Suppressor macrophage treated with lipopolysaccharide for 4 hours (primary cell): Measurements from ENCODE around the gene TMEM235.

Experiments used
- DNase-seq: peaks from one replicate; pipeline ENCODE4 v3.0.0-alpha.2; 2020

TMEM235 gene

GRCh38 chr17:78230996-78231935 is at the start of gene TMEM235:
TMEM235 (plus strand) TSS chr17:78231631; CDS start chr17:78232024, 393 bp downstream.
- no peak for DNase-seq

DNA sequence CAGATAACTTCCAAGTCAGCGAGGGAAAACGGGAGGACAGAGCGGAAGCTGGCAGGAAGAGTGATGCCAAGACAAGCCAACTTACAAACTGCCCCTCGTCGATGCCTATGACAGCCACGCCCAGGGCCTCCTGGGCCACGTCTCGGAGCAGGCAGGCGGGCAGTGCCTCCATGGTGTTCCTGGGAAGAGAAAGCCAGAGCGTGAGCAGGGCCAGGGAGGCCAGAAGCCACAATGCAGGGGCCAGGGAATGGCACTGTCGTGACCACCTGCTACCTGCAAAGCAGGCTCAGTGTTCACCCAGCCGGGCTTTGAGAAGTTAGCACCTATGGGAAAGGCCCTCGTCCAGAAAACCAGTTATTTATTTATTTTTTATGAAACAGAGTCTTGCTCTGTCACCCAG is 48.9 kb upstream of the TMEM235 start:
- no peak for DNase-seq

GRCh38 chr17:78183916-78184315 is 47.5 kb upstream of the TMEM235 start:
- DNase-seq: no peak

DNA sequence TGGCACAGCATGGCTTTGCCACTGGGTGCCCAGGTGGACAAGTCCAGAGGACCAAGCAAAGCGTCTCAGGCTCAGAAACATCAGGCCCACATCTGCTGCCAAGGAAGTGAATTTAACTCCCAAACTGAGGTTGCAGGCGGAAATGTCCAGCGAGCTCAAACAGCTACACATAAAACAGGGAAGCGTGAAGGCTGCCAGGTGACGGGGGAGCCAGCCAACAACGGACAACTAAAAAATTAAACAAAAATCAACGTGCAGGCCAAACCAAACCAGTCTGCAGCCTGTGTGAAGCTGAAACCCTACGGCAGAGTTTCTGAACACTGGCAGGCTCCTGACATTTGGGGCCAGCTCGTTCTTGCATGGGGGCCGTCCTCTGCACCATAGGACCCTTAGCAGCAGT is 47.1 kb upstream of the TMEM235 start:
- no peak for DNase-seq

DNA sequence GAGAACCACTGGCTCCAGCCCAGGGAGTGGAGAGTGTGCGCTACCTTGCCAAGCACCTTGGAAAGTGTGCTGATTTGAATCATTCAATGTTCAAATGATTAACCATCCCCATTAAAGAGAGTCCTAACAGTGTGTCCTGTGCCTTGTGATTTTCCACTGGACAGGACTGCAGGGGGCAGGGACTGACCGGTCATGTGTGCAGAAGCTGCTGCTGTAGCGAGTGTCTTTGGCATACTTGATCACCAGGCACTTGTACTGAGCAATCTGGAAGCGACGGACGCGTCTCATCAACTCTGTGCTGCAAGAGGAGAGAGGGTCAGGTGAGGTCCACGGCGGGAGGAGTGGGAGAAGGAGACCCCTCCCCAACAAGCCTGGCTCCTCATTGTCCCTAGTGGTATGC is 46.6 kb upstream of the TMEM235 start:
- DNase-seq: no peak

DNA sequence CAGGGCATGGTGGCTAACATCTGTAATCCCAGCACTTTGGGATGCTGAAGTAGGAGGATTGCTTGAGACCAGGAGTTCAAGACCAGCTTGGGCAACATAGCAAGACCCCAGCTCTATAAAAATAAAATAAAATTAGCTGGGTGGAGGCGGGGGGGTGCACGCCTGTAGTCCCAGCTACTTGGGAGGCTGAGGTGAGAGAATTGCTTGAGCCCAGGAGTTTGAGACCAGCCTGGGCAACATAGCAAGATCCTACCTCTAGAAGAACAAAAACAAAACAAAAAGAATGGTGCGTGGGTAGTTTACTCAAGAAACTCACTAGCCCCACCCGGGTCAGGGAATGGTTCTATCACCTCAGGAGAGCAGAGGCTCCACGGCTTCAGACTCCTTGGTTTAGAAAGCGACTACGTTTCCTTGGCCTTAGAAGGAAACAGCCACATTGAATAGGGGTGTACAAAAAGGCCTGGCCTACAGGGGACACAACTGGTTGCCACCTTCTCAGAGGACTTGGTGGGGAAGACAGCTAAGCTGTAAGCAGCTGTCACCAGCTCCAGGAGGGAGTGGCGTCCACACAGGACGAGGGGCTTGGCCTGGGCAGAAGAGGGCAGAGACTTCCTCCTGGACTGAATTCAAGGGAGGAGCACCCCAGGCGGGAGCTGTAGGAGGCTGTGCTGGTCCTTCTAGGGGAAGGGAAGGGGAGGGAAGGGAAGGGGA is 45.3 kb upstream of the TMEM235 start:
- DNase-seq: peak; percentile 62

- DNase-seq: peak; percentile 98
Observed at GRCh38 chr17:78186692-78187595, 44.5 kb upstream of the TMEM235 start, which contains the start of the genes AFMID and TK1. AFMID (plus strand) TSS chr17:78187362; CDS start chr17:78187371, 9 bp downstream. TK1 (minus strand) TSS chr17:78187052; CDS start chr17:78186994, 58 bp downstream.

DNA sequence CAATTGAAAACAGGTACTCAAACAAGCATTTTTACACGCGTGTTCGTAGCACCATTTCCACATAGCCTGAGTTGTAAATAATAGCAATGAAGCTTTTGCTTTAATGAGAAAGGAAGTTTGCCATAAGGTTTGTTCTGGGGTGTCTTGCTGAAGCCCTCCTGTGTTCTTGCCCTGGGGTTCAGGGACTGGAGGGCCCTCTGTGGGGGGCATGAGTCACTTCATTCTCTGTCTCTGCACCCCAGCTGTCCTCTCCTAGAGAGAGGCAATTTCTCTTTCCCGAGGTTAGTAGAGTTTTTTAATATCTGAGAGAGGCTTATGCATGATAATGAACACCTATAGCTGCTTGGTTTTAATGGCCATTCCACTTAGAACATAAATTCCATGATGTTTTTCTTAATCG is 34.7 kb upstream of the TMEM235 start:
- DNase-seq: no peak

GRCh38 chr17:78197147-78197832 is 34.1 kb upstream of the TMEM235 start:
- no peak for DNase-seq

- no peak for DNase-seq
Observed at GRCh38 chr17:78200451-78200850, 31.0 kb upstream of the TMEM235 start.

DNA sequence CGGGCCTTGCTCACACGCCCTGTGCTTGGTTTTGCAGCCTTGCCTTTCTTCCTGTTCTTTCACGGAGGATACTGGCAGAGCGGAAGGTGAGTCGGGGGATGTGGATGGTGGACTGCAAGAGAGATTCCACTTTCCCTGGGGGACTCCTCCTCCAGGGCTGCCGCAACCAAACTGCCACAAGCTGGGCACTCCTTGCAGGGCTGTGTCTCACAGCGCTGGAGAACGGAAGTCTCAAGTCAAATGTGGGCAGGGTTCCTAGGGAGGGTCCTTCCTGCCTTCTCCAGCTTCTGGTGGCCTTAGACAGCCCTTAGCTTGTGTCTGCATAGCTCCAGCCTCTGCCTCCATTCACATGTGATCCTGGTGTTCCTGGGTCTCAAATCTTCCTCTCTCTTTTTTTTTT is 28.8 kb upstream of the TMEM235 start:
- DNase-seq: no peak

DNA sequence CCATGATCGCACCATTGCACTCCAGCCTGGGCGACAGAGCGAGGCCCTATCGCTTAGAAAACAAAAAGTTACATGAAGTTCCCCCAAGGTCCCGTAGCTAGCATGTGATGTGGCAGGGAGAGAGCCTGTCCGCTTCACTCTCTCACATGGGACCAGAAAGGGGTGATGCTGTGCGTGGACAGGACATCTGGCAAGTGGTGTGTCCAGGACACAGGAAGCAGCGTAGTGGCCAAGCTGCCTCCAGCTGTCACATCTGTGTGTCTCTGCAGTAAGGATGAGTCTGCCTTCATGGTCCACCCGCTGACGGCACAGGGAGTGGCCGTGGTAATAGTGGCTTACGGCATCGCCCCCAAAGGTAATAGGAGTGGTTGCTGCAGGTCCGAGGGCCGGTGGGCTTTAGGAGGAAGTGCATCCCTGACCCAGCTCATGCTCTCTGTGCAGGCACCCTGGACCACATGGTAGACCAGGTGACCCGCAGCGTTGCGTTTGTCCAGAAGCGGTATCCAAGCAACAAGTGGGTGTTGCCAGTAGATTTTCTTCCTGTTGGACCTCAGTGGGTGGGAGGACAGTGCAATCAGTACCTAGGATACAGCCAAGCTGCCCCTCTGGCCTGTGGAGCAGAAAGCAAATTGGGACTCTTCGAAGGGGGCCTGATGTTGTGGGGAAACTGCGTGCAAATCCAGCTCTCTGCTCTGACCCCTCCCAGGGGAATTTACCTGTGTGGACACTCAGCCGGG is 26.9 kb upstream of the TMEM235 start:
- no peak for DNase-seq

GRCh38 chr17:78205124-78205775 is 26.2 kb upstream of the TMEM235 start:
- no peak for DNase-seq

DNA sequence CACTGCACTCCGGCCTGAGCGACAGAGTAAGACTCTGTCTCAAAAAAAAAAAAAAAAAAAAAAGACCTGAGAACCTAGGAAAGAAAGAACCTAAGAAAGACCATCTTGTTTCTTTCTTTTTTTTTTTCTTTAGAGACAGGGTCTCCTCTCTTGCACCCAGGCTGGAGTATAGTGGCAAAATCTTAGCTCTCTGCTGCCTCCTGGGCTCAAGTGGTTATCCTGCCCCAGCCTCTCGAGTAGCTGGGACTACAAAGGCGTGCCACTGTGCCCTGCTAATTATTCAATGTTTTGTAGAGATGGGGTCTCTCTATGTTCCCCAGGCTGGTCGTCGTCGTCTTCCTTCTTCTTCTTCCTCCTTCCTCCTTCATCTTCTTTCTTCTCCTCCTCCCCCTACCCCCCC is 25.1 kb upstream of the TMEM235 start:
- DNase-seq: no peak

- no peak for DNase-seq
Observed at GRCh38 chr17:78208486-78208885, 22.9 kb upstream of the TMEM235 start.

GRCh38 chr17:78210111-78210510 is 21.3 kb upstream of the TMEM235 start:
- no peak for DNase-seq

DNA sequence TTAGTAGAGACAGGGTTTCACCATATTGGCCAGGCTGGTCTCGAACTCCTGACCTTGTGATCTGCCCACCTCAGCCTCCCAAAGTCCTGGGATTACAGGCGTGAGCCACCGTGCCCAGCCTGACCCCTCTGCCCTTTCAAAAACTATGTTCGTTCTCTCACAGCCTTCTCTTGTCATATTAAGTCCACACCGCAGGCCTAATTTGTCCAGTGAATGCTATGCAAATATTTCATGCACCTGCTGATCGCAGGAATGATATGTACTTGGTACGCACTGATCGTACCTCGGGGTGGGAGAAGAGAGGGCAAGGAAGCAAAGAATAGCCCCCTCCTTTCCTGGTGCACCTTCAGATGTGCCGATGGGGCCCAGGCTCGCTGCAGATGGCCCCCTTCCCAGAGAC is 20.4 kb upstream of the TMEM235 start:
- no peak for DNase-seq

DNA sequence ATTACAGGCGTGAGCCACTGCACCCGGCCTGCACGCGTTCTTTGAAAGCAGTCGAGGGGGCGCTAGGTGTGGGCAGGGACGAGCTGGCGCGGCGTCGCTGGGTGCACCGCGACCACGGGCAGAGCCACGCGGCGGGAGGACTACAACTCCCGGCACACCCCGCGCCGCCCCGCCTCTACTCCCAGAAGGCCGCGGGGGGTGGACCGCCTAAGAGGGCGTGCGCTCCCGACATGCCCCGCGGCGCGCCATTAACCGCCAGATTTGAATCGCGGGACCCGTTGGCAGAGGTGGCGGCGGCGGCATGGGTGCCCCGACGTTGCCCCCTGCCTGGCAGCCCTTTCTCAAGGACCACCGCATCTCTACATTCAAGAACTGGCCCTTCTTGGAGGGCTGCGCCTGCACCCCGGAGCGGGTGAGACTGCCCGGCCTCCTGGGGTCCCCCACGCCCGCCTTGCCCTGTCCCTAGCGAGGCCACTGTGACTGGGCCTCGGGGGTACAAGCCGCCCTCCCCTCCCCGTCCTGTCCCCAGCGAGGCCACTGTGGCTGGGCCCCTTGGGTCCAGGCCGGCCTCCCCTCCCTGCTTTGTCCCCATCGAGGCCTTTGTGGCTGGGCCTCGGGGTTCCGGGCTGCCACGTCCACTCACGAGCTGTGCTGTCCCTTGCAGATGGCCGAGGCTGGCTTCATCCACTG is 17.3 kb upstream of the TMEM235 start, which contains the start of gene BIRC5:
BIRC5 (plus strand) TSS at position 238 of the 690 bp plus-strand sequence; CDS start at position 302, 64 bp downstream.
- peak; percentile 95 for DNase-seq

DNA sequence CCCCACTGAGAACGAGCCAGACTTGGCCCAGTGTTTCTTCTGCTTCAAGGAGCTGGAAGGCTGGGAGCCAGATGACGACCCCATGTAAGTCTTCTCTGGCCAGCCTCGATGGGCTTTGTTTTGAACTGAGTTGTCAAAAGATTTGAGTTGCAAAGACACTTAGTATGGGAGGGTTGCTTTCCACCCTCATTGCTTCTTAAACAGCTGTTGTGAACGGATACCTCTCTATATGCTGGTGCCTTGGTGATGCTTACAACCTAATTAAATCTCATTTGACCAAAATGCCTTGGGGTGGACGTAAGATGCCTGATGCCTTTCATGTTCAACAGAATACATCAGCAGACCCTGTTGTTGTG is 16.7 kb upstream of the TMEM235 start:
- no peak for DNase-seq
